ENCODE results near the gene FAM184B. TPM values are rescaled to one million over a fixed set of nuclear protein-coding genes. Genes with fewer than 3 reads are reported as not detected.

FAM184B gene
- total RNA-seq, 1 experiment from 2014 or later = 0.17 TPM

DNA sequence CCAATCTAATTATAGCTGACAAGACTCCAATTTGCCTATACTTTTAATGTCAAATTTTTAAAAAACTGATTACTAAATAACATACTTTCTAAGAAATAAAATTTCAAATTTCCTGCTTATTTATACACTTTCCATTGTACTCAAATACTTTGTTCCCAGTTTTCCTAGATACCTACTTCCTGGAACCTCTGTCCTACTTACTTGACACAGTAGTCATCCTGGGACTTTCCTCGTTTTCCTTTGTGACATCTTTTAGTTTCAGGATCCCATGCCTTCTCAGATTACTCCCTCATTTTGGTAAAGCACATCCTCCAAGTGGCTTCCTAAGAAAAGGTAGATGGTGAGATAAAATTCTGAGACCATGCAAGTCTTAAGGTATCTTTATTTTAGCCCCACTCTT, 13.3 kb upstream of the FAM184B start (continued):
- TF ChIP-seq, protein P1, sequence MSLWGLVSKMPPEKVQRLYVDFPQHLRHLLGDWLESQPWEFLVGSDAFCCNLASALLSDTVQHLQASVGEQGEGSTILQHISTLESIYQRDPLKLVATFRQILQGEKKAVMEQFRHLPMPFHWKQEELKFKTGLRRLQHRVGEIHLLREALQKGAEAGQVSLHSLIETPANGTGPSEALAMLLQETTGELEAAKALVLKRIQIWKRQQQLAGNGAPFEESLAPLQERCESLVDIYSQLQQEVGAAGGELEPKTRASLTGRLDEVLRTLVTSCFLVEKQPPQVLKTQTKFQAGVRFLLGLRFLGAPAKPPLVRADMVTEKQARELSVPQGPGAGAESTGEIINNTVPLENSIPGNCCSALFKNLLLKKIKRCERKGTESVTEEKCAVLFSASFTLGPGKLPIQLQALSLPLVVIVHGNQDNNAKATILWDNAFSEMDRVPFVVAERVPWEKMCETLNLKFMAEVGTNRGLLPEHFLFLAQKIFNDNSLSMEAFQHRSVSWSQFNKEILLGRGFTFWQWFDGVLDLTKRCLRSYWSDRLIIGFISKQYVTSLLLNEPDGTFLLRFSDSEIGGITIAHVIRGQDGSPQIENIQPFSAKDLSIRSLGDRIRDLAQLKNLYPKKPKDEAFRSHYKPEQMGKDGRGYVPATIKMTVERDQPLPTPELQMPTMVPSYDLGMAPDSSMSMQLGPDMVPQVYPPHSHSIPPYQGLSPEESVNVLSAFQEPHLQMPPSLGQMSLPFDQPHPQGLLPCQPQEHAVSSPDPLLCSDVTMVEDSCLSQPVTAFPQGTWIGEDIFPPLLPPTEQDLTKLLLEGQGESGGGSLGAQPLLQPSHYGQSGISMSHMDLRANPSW (CRISPR knock-in tag; conservative IDR thresholded peaks at IDR 0.05; ENCODE audit: low read depth) = no peak
- TF ChIP-seq, protein P2, sequence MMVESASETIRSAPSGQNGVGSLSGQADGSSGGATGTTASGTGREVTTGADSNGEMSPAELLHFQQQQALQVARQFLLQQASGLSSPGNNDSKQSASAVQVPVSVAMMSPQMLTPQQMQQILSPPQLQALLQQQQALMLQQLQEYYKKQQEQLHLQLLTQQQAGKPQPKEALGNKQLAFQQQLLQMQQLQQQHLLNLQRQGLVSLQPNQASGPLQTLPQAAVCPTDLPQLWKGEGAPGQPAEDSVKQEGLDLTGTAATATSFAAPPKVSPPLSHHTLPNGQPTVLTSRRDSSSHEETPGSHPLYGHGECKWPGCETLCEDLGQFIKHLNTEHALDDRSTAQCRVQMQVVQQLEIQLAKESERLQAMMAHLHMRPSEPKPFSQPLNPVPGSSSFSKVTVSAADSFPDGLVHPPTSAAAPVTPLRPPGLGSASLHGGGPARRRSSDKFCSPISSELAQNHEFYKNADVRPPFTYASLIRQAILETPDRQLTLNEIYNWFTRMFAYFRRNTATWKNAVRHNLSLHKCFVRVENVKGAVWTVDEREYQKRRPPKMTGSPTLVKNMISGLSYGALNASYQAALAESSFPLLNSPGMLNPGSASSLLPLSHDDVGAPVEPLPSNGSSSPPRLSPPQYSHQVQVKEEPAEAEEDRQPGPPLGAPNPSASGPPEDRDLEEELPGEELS (CRISPR knock-in tag; IDR thresholded peaks at IDR 0.05) = no peak
- no peak for TF ChIP-seq CREB1 (CRISPR knock-in tag; IDR thresholded peaks at IDR 0.05)
- no peak for TF ChIP-seq PRDM15 (CRISPR knock-in tag; IDR thresholded peaks at IDR 0.05)
- no peak for TF ChIP-seq FOXJ3 (CRISPR knock-in tag; IDR thresholded peaks at IDR 0.05; ENCODE audit: borderline replicate concordance)
- no peak for TF ChIP-seq ERG (CRISPR knock-in tag; IDR thresholded peaks at IDR 0.05)
- no peak for TF ChIP-seq MYBL2 (CRISPR knock-in tag; IDR thresholded peaks at IDR 0.05)
- no peak for TF ChIP-seq CBFB (CRISPR knock-in tag; IDR thresholded peaks at IDR 0.05; ENCODE audit: low read depth)

GRCh38 chr4:17788956-17789355, 7.5 kb upstream of the FAM184B start:
- no peak for TF ChIP-seq GTF2I (CRISPR knock-in tag; conservative IDR thresholded peaks at IDR 0.05)
- TF ChIP-seq ELF4 (CRISPR knock-in tag; IDR thresholded peaks at IDR 0.05; ENCODE audit: low read depth) = no peak
- no peak for TF ChIP-seq HMGA2 (CRISPR knock-in tag; IDR thresholded peaks at IDR 0.05)
- no peak for TF ChIP-seq ZNF671 (CRISPR knock-in tag; IDR thresholded peaks at IDR 0.05)
- no peak for TF ChIP-seq NFE2L1 (CRISPR knock-in tag; IDR thresholded peaks at IDR 0.05)
- TF ChIP-seq, protein P3, sequence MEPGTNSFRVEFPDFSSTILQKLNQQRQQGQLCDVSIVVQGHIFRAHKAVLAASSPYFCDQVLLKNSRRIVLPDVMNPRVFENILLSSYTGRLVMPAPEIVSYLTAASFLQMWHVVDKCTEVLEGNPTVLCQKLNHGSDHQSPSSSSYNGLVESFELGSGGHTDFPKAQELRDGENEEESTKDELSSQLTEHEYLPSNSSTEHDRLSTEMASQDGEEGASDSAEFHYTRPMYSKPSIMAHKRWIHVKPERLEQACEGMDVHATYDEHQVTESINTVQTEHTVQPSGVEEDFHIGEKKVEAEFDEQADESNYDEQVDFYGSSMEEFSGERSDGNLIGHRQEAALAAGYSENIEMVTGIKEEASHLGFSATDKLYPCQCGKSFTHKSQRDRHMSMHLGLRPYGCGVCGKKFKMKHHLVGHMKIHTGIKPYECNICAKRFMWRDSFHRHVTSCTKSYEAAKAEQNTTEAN (CRISPR knock-in tag; IDR thresholded peaks at IDR 0.05) = no peak
- no peak for TF ChIP-seq TP53 (CRISPR knock-in tag; IDR thresholded peaks at IDR 0.05)
- TF ChIP-seq ZNF232 (CRISPR knock-in tag; IDR thresholded peaks at IDR 0.05) = no peak
- no peak for TF ChIP-seq ESRRA (CRISPR knock-in tag; IDR thresholded peaks at IDR 0.05; ENCODE audit: borderline replicate concordance)
- no peak for TF ChIP-seq CBFB (CRISPR knock-in tag; IDR thresholded peaks at IDR 0.05; ENCODE audit: low read depth)
- no peak for TF ChIP-seq RORB (CRISPR knock-in tag; IDR thresholded peaks at IDR 0.05)
- TF ChIP-seq SMAD4 (CRISPR knock-in tag; IDR thresholded peaks at IDR 0.05) = no peak
- TF ChIP-seq ZNF317 (CRISPR knock-in tag; IDR thresholded peaks at IDR 0.05; ENCODE audit: borderline replicate concordance, low read depth) = no peak
- H3K27ac Mint-ChIP-seq = no peak overlapping the region
- ATAC-seq (no peak), DNase-seq (ENCODE audit: low spot score) (no peak)
- CTCF ChIA-PET = no interaction called here
- POLR2A ChIA-PET = no interaction called here
- 0 out of 2 replicates have a peak, but pooled peaks cover 4% of the 10 kb centered on the region for H3K9me3 Mint-ChIP-seq
- no peaks in the 10 kb centered on the region for H3K4me1 Mint-ChIP-seq
- peaks cover 23% of the 10 kb centered on the region for H3K36me3 Mint-ChIP-seq
- no peak overlapping the region for H3K4me3 Mint-ChIP-seq
- H3K27me3 Mint-ChIP-seq (ENCODE audit: low read depth) = 0 out of 2 replicates have a peak, but pooled peaks cover 3% of the 10 kb centered on the region

Measured in WTC11 (cell line).